ENCODE results near the gene RANBP10.

RANBP10 gene

GRCh38 chr16:67736858-67737257 is 69.5 kb downstream of the RANBP10 start:
- DNase-seq: no peak

GRCh38 chr16:67734731-67735201 is 71.6 kb downstream of the RANBP10 start:
- DNase-seq: peak in 1 of 2 experiments; percentile 4

- DNase-seq: peak; percentile 79 to 86
Observed at GRCh38 chr16:67733734-67734470, 72.5 kb downstream of the RANBP10 start.

DNA sequence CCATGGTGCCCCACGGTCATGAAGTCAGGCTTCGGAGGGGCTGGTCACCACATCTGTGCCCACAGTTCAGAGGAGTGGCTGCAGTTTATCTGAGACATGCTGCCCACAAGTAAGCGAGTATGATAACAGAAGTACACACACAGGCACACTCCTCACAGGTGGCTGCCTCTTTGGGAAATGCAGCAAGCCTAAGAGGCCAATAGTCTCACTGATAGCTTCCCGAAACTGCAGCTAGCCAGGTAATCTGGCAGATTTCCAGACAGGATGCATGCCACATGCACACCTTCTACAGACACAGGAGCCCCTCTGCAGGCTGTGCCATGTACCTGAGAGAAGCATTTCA is 74.6 kb downstream of the RANBP10 start:
- DNase-seq: no peak

DNA sequence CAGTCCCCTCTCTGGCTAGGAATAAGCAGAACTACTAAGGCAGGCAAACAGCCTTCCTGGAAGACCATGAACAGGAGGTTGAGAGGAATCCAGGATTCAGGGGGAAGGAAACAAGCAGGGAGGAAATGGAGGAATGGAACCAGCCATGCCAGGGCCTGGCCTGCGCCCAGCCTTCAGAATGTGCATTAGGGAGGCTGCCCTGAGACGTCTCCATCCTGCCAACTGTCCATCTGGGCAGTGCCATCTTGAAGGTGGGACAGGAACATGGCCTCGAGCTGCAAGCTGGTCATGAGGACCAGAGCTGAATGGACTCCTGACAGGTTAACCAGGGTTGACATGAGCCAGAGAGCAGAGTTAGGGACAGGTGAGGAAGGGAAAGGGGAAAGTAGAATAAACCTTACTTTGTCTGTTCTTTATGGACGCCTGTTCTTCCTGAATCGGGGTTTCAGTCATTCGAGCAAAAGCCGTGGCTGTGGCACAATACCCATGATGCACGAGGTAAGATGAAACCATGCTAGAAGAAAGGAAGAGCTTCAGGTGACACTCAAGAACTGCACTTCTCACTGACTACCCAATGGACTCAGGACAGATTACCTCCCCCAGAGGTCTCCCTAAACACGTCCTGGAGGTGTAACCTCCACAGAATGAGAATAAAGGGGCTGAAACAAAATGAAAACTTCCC is 75.1 kb downstream of the RANBP10 start:
- no peak for DNase-seq

DNA sequence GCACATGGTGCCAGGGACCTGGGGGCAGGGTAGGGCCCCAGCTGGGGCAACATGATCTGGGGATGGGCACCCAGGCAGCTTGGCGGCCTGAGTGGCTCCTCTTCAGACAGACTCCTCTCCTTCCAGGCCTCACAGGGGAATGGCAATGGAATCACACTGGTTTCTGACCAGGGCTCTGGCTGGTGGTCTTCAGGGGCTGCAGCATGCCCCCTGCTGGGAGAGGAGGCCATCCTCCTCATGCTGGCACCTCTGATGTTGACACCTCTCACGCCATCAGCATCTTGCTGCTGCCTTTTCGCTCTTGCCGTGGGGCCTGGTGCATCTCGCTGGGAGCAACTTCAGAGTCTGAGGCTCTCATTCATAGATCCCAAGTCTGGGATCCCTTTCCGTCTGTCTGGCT is 76.0 kb downstream of the RANBP10 start:
- DNase-seq: no peak

DNA sequence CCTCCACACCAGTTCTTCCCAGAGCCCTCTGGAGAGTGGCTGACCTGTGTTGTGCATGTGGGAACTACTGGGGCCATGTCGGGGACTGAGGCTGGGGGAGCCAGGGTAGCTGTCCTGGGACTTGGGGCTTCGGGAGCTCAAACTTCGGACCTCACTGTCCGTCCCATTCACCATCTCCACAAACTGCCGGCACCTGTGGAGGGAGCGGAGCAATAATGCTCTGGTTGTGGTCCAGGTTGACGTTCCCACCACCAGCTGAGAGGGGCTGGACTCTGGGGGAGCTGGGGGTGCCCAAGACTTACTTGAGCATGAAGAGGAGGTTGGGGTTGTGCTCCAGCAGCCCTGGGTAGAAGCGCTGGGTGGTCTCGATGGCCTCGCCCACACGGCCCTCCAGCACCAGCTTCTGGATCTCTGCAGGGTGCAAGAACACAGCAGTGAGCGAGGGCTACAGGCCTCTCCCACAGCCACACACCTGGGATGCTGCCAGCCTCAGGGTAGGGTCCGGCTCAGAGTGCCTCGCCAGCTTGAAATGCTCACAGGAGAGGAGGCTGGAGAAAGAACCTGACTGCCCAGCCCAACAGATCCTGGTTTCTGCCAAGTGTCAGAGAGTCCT is 76.6 kb downstream of the RANBP10 start:
- DNase-seq: no peak

- DNase-seq: no peak
Observed at GRCh38 chr16:67727521-67728485, 78.6 kb downstream of the RANBP10 start.

GRCh38 chr16:67726106-67727034 is 80.0 kb downstream of the RANBP10 start:
- no peak for DNase-seq

DNA sequence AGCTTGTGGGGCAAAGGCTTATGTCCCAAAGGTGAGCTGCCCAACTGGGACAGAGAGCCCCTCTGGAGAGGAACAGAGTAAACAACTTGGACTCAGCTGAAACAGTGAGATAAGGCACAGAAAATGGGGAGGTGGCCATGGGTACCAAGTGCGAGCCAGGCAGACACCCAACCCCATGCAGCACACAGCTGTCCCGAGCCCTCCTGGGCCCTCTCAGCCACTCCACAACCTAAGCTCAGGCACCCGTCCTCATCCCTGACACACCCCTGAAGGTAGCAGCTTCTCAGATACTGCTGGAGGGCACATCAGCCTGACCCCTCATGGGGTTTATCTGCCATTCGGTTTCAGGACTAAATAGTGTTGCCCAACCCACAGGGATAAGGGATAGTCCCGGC is 82.5 kb downstream of the RANBP10 start:
- DNase-seq: no peak

DNA sequence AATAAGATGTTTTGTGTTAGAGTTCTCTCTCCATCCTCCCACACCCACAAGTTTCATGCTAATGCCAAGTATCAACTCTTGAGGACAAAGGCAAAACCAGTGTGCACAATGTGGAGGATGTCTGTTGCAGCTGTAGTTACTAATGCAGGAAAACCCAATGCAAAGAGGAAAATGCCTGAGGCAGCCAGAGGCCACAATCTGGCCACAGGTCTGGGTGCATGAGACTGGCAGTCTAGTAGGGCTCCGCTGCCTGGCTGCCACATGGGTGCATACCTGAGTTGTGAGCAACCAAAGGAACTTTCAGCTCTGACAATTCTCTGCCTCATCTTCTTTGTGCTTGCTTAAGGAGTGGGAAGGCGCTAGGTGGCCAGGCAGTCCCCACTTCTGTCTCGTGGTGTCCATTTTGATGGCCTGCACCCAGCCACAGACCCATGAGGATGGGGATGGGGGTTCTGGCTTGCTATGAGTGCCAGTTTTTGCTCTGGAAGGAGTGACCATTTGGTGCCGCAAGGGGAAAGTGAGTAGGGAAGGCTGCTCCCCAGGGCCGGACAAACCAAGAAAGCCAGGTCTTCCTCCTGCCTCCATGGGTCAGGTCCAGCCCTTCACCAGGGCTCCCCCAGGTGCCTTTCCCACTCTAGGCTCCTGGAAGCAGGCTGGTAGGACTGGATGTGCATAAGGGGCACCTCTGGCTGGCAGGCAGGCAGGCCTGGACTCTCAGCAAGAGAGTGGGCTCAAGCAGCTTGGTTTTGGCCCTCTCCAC is 83.0 kb downstream of the RANBP10 start:
- DNase-seq: no peak

- no peak for DNase-seq
Observed at GRCh38 chr16:67720236-67720635, 86.1 kb downstream of the RANBP10 start.

DNA sequence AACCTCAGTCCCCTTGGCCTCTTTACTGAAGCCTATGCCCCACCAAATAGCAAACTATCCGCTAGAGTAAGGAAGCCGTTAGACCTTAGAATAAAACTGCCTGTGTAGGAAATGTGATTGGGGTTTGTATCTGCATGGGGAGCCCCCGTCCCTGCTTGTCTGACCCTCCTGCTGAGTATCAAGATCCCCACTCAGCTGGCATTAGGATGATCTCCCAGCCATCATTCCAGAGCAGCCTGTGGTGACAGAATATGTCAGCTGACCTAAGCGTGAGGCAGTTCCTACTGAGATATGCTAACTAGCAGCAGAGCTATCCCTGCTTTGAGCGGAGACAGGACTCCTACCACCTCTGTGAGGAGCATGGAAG is 86.6 kb downstream of the RANBP10 start:
- DNase-seq: peak; percentile 24 to 61

GRCh38 chr16:67719048-67719777 is 87.1 kb downstream of the RANBP10 start, which contains the start of gene GFOD2:
TSS of gene GFOD2 (minus strand) at chr16:67719316. CDS start at chr16:67685715, 33,601 bp downstream.
- DNase-seq: peak; percentile 93 to 94

GRCh38 chr16:67718668-67719047 is 87.7 kb downstream of the RANBP10 start:
- peak; percentile 53 to 56 for DNase-seq

DNA sequence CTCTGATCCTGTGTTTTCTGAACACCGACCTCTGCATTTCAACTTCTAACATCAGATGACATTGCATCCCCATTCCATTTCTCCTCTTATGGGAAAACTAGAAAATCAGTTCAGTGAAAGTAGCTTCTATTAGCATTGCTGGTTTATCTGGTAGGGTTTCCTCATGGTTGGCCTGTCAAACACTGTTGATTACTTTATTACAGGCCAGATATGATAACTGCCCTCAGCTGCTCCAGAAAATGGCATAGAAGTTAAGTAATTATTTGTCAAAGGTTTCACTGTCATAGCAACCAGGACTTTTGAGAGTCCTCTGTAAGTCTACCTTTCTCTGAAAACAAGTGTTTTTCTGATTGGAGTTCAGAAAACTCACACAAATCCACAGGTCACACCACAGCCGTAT is 90.3 kb downstream of the RANBP10 start:
- no peak for DNase-seq

DNA sequence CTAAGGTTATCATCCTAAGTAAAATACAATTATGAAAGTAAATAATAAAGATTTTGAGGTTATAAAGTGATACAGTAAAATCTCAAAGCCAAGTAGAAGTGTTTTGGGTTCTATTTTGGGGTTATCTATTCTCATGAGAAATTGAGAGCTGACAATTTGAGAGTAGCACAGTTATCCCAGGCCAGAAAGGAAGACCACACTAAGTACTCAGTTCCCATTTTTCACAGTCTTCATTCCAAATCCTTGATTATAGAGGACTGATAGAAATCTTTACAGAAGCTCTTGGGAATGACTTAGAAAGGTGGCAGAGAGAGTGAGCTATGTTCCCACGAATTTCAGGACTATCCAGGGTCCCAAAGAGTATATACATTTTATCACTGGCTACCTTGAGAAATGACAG is 91.8 kb downstream of the RANBP10 start:
- no peak for DNase-seq

GRCh38 chr16:67713647-67714273 is 92.6 kb downstream of the RANBP10 start:
- no peak for DNase-seq

GRCh38 chr16:67710607-67711006 is 95.8 kb downstream of the RANBP10 start:
- no peak for DNase-seq

DNA sequence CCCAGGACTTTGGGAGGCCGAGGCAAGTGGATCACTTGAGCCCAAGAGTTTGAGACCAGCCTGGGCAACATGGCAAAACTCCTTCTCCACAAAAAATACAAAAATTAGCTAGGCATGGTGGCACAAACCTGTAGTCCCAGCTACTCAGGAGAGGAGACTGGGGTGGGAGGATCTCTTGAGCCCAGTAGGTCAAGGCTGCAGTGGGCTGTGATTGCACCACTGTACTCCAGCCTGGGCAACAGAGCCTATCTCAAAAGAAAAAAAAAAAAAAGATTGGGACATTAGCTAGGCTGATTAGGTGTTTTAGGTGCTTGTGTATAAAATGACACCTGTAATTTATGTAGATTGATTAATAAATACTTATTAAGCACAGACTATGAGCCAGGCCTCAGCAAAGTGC is 97.3 kb downstream of the RANBP10 start:
- no peak for DNase-seq

Data from NCI-H524 (cell line).